Stimulated activated CD8-positive, alpha-beta memory T cell treated with anti-CD3 and anti-CD28 coated beads, Interleukin-4, amount 100 ng/mL, for 1 hour (primary cell): Measurements from ENCODE around the gene PARP1.
"Not testable (repeated sequence)": the region's sequence is repeated elsewhere in the genome, so short reads cannot be mapped to it uniquely, and the experiment has no call there.

Experiments
- DNase-seq, 2 donors: peaks; one replicate each; pipeline ENCODE4 v3.0.0-alpha.2; 2020; ENCODE audit warnings: low read depth in 2 of 2, low spot score in 1 of 2

The PARP1 gene

GRCh38 chr1:226407497-226408284 lies at the start of gene PARP1:
Gene PARP1 (minus strand): TSS chr1:226408093. CDS start chr1:226407929, 164 bp downstream.
- peak; percentile 57 to 67 for DNase-seq

GRCh38 chr1:226457307-226457712 lies 49.4 kb upstream of the PARP1 start:
- peak in 1 of 2 donors; percentile 20 for DNase-seq

GRCh38 chr1:226455843-226456242 lies 48.0 kb upstream of the PARP1 start:
- no peak for DNase-seq

GRCh38 chr1:226454349-226454748 lies 46.5 kb upstream of the PARP1 start:
- DNase-seq = no peak

- no peak for DNase-seq
Observed at GRCh38 chr1:226453015-226453704, 45.3 kb upstream of the PARP1 start.

- no peak for DNase-seq
Observed at GRCh38 chr1:226450688-226451087, 42.8 kb upstream of the PARP1 start.

GRCh38 chr1:226449823-226450222 lies 41.9 kb upstream of the PARP1 start:
- no peak for DNase-seq

- DNase-seq = no peak
Observed at GRCh38 chr1:226447932-226448665, 40.2 kb upstream of the PARP1 start.

GRCh38 chr1:226446094-226446493 lies 38.2 kb upstream of the PARP1 start:
- DNase-seq = no peak

- DNase-seq = peak in 1 of 2 donors; percentile 25
Observed at GRCh38 chr1:226444901-226445300, 37.0 kb upstream of the PARP1 start.

GRCh38 chr1:226443439-226443838 lies 35.5 kb upstream of the PARP1 start:
- DNase-seq = no peak

- no peak for DNase-seq
Observed at GRCh38 chr1:226443033-226443432, 35.1 kb upstream of the PARP1 start.

GRCh38 chr1:226441629-226442028 lies 33.7 kb upstream of the PARP1 start:
- no peak for DNase-seq

GRCh38 chr1:226440512-226440911 lies 32.6 kb upstream of the PARP1 start:
- no peak for DNase-seq

- DNase-seq = no peak
Observed at GRCh38 chr1:226438007-226438406, 30.1 kb upstream of the PARP1 start.

GRCh38 chr1:226436855-226437491 lies 29.1 kb upstream of the PARP1 start:
- no peak for DNase-seq

GRCh38 chr1:226436472-226436854 lies 28.6 kb upstream of the PARP1 start:
- DNase-seq = no peak

- DNase-seq = no peak
Observed at GRCh38 chr1:226433341-226433720, 25.4 kb upstream of the PARP1 start.

- DNase-seq = no peak
Observed at GRCh38 chr1:226432586-226433340, 24.9 kb upstream of the PARP1 start.

- not testable (repeated sequence) for DNase-seq
Observed at GRCh38 chr1:226431898-226432297, 24.0 kb upstream of the PARP1 start.
